Measurements from ENCODE around the gene CSNK1G1.

Gene CSNK1G1

GRCh38 chr15:64182859-64183370 is 173.1 kb downstream of the CSNK1G1 start:
- Histone ChIP-seq H3K9ac (no peak overlapping the region), H3K4me1 (ENCODE audit: low read depth, poor library complexity, severe bottlenecking) (no peaks in the 10 kb centered on the region), H3K4me3 (IDR thresholded peaks at IDR 0.05; ENCODE audit: insufficient read depth, low read depth, low read length) (no peak overlapping the region), H3K27ac (no peak overlapping the region), H3K79me2 (ENCODE audit: insufficient read depth, low read depth) (no peaks in the 10 kb centered on the region), H4K20me1 (ENCODE audit: insufficient read depth) (no peaks in the 10 kb centered on the region), H3K27me3 (ENCODE audit: insufficient read depth, low read depth) (no peaks in the 10 kb centered on the region), H2AFZ (ENCODE audit: low read depth) (no peak overlapping the region), H3K36me3 (ENCODE audit: insufficient read depth) (no peaks in the 10 kb centered on the region), H3K4me2 (no peak overlapping the region)
- no peak for TF ChIP-seq CTCF (conservative IDR thresholded peaks at IDR 0.05; ENCODE audit: low read depth, low read length)

- TF ChIP-seq CTCF (conservative IDR thresholded peaks at IDR 0.05; ENCODE audit: low read depth, low read length) = no peak
- H4K20me1 ChIP-seq (ENCODE audit: insufficient read depth) = no peaks in the 10 kb centered on the region
- no peak overlapping the region for H3K4me3 ChIP-seq (IDR thresholded peaks at IDR 0.05; ENCODE audit: insufficient read depth, low read depth, low read length)
- H3K4me2 ChIP-seq = no peak overlapping the region
- no peak overlapping the region for H3K9ac ChIP-seq
- H3K4me1 ChIP-seq (ENCODE audit: low read depth, poor library complexity, severe bottlenecking) = no peaks in the 10 kb centered on the region
- no peaks in the 10 kb centered on the region for H3K36me3 ChIP-seq (ENCODE audit: insufficient read depth)
- no peak overlapping the region for H3K27ac ChIP-seq
- H3K79me2 ChIP-seq (ENCODE audit: insufficient read depth, low read depth) = no peaks in the 10 kb centered on the region
- no peaks in the 10 kb centered on the region for H3K27me3 ChIP-seq (ENCODE audit: insufficient read depth, low read depth)
- H2AFZ ChIP-seq (ENCODE audit: low read depth) = no peak overlapping the region
These were observed 175.6 kb downstream of the CSNK1G1 start for GRCh38 chr15:64180235-64180824.

- no peak for TF ChIP-seq CTCF (conservative IDR thresholded peaks at IDR 0.05; ENCODE audit: low read depth, low read length)
- H3K27ac ChIP-seq = no peak overlapping the region
- H4K20me1 ChIP-seq (ENCODE audit: insufficient read depth) = no peaks in the 10 kb centered on the region
- H3K27me3 ChIP-seq (ENCODE audit: insufficient read depth, low read depth) = no peaks in the 10 kb centered on the region
- peaks cover 12% of the 10 kb centered on the region for H3K79me2 ChIP-seq (ENCODE audit: insufficient read depth, low read depth)
- H3K9ac ChIP-seq = no peak overlapping the region
- H3K36me3 ChIP-seq (ENCODE audit: insufficient read depth) = no peaks in the 10 kb centered on the region
- H3K4me1 ChIP-seq (ENCODE audit: low read depth, poor library complexity, severe bottlenecking) = peaks cover 10% of the 10 kb centered on the region
- no peak overlapping the region for H2AFZ ChIP-seq (ENCODE audit: low read depth)
- H3K4me2 ChIP-seq = no peak overlapping the region
- H3K4me3 ChIP-seq (IDR thresholded peaks at IDR 0.05; ENCODE audit: insufficient read depth, low read depth, low read length) = no peak overlapping the region
These were observed 189.7 kb downstream of the CSNK1G1 start for GRCh38 chr15:64166102-64166890.

GRCh38 chr15:64164436-64164835 is 191.5 kb downstream of the CSNK1G1 start:
- no peak overlapping the region for H3K4me2 ChIP-seq

More at GRCh38 chr15:64164436-64164835, 191.5 kb downstream of the CSNK1G1 start:
- H3K9ac ChIP-seq = no peak overlapping the region
- H2AFZ ChIP-seq (ENCODE audit: low read depth) = no peak overlapping the region
- H3K27ac ChIP-seq = no peak overlapping the region
- H3K4me1 ChIP-seq (ENCODE audit: low read depth, poor library complexity, severe bottlenecking) = peaks cover 27% of the 10 kb centered on the region
- H3K4me3 ChIP-seq (IDR thresholded peaks at IDR 0.05; ENCODE audit: insufficient read depth, low read depth, low read length) = no peak overlapping the region
- H3K27me3 ChIP-seq (ENCODE audit: insufficient read depth, low read depth) = no peaks in the 10 kb centered on the region
- peaks cover 20% of the 10 kb centered on the region for H3K79me2 ChIP-seq (ENCODE audit: insufficient read depth, low read depth)
- no peaks in the 10 kb centered on the region; the same call in 1 of the 2 replicates for H3K36me3 ChIP-seq (ENCODE audit: insufficient read depth)
- TF ChIP-seq CTCF (conservative IDR thresholded peaks at IDR 0.05; ENCODE audit: low read depth, low read length) = no peak
- no peaks in the 10 kb centered on the region for H4K20me1 ChIP-seq (ENCODE audit: insufficient read depth)

Measured in KMS-11 (cell line).